A673 (cell line): ENCODE results near the gene DNAH10. TPM values are rescaled to one million over a fixed set of nuclear protein-coding genes. Genes with fewer than 3 reads are reported as not detected.

Experiments
- BruUV-seq: library from RNA; stranded (reverse); fragments of 400-500 nt; replicated peaks from 2 replicates; lab custom pipeline; 2021; lab: Mats Ljungman, UMichigan
- CTCF ChIA-PET: fragments of 300-600 bp; sonication (Branson Sonifier 250); formaldehyde crosslinking; loops from one replicate; lab custom pipeline; 2022; ENCODE audit warnings: antibody characterized with exemption; lab: Charles Lee
- POLR2A ChIA-PET: fragments of 300-600 bp; sonication (Branson Sonifier 250); formaldehyde crosslinking; loops from one replicate; lab custom pipeline; 2022; ENCODE audit warnings: antibody characterized with exemption; ENCODE audit not compliant: low non-redundant PET; lab: Charles Lee
- DNase-seq: peaks from one replicate; pipeline ENCODE4 v3.0.0-alpha.2; 2015; ENCODE audit warnings: low spot score
- H3K27ac ChIP-seq: fragments of 200-600 bp; sonication (generic); 2 replicates; pipeline ENCODE4 v1.5.1; 2016; ENCODE audit warnings: mixed run types, low read depth, mild to moderate bottlenecking, mixed read lengths, antibody characterized with exemption, low read length; ENCODE audit not compliant: poor library complexity, severe bottlenecking
- H3K27me3 ChIP-seq: fragments of 200-600 bp; sonication (generic); replicated peaks from 2 replicates; pipeline ENCODE4 v1.6.1; 2017; ENCODE audit warnings: mixed run types, low read depth, mild to moderate bottlenecking, mixed read lengths, antibody characterized with exemption, low read length; ENCODE audit not compliant: insufficient read depth, poor library complexity
- H3K36me3 ChIP-seq: fragments of 200-600 bp; sonication (generic); 2 replicates; pipeline ENCODE4 v1.6.1; 2016; ENCODE audit warnings: mixed run types, mild to moderate bottlenecking, mixed read lengths, antibody characterized with exemption, low read length; ENCODE audit not compliant: insufficient read depth, poor library complexity, severe bottlenecking
- H3K4me1 ChIP-seq: fragments of 200-600 bp; sonication (generic); 2 replicates; pipeline ENCODE4 v1.6.1; 2017; ENCODE audit warnings: mixed run types, mild to moderate bottlenecking, mixed read lengths, antibody characterized with exemption, low read length; ENCODE audit not compliant: insufficient read depth, poor library complexity, severe bottlenecking
- H3K4me3 ChIP-seq: fragments of 200-600 bp; sonication (generic); 2 replicates; pipeline ENCODE4 v1.5.1; 2016; ENCODE audit warnings: low read depth, mixed run types, mild to moderate bottlenecking, mixed read lengths, low read length; ENCODE audit not compliant: poor library complexity, severe bottlenecking
- H3K9me3 ChIP-seq: fragments of 200-600 bp; sonication (generic); 2 replicates; pipeline ENCODE4 v1.6.1; 2016; ENCODE audit warnings: mixed run types, low read depth, mild to moderate bottlenecking, mixed read lengths, antibody characterized with exemption, low read length; ENCODE audit not compliant: poor library complexity, severe bottlenecking
- CTCF ChIP-seq: fragments of 300-800, 200-600 bp; sonication (generic); conservative IDR thresholded peaks from 2 replicates; pipeline ENCODE4 v1.5.1; 2017; ENCODE audit warnings: low read depth, mild to moderate bottlenecking, antibody characterized with exemption, low read length, moderate library complexity, mixed read lengths
- EZH2 ChIP-seq: fragments of 200-600 bp; sonication (generic); IDR thresholded peaks from 2 replicates; pipeline ENCODE4 v1.6.1; 2017; ENCODE audit warnings: borderline replicate concordance, low read depth, mild to moderate bottlenecking, mixed read lengths, antibody characterized with exemption, low read length; ENCODE audit not compliant: poor library complexity, severe bottlenecking
- intact Hi-C: fragments of 100-400 bp; cut with micrococcal nuclease; formaldehyde crosslinking; loops from one replicate; pipeline ENCODE4 v1.10.0; 2022; ENCODE audit not compliant: unreplicated experiment
- total RNA-seq: library from RNA; stranded (reverse); gene quantifications from 2 replicates; pipeline ENCODE4 v1.2.3, GENCODE V29; 2021

DNAH10 gene
- total RNA-seq, 1 experiment from 2014 or later = 1.1 TPM

- Histone ChIP-seq H3K27ac (no peak overlapping the region), H3K4me1 (no peaks in the 10 kb centered on the region), H3K4me3 (no peak overlapping the region), H3K36me3 (peaks cover 63% of the 10 kb centered on the region), H3K27me3 (no peaks in the 10 kb centered on the region), H3K9me3 (no peaks in the 10 kb centered on the region)
- BruUV-seq = no TSS peak
- ChIA-PET POLR2A (no interaction called here), CTCF (no interaction called here)
- intact Hi-C loops = no loop called here
- DNase-seq = no peak
- TF ChIP-seq CTCF (no peak), EZH2 (no peak)
Observed at GRCh38 chr12:123733229-123733628, 28.9 kb upstream of the DNAH10 start.

GRCh38 chr12:123734268-123734667 is 27.8 kb upstream of the DNAH10 start:
- CTCF ChIA-PET = no interaction called here
- no peaks in the 10 kb centered on the region for H3K27me3 ChIP-seq
- intact Hi-C loops = no loop called here
- H3K27ac ChIP-seq = no peak overlapping the region
- POLR2A ChIA-PET = no interaction called here
- H3K4me1 ChIP-seq = no peaks in the 10 kb centered on the region
- no peak for DNase-seq
- H3K36me3 ChIP-seq = peaks cover 63% of the 10 kb centered on the region
- no peak overlapping the region for H3K4me3 ChIP-seq
- TF ChIP-seq EZH2 = no peak
- TF ChIP-seq CTCF = no peak
- H3K9me3 ChIP-seq = no peaks in the 10 kb centered on the region
- BruUV-seq = no TSS peak

GRCh38 chr12:123741937-123742572 is 20.0 kb upstream of the DNAH10 start:
- ChIA-PET CTCF (no interaction called here), POLR2A (no interaction called here)
- Histone ChIP-seq H3K36me3 (peaks cover 47% of the 10 kb centered on the region), H3K9me3 (no peaks in the 10 kb centered on the region), H3K4me1 (no peaks in the 10 kb centered on the region), H3K27me3 (no peaks in the 10 kb centered on the region), H3K27ac (no peak overlapping the region), H3K4me3 (no peak overlapping the region)
- no peak for TF ChIP-seq CTCF
- no peak for TF ChIP-seq EZH2
- intact Hi-C loops = no loop called here
- no TSS peak for BruUV-seq
- DNase-seq = no peak
